Spleen (tissue), 7 donors: Measurements from ENCODE around the gene CBX2.

Source experiments
- POLR2A ChIP-seq, 3 donors: fragments of 450-650 bp; IDR thresholded peaks; one replicate each; pipeline ENCODE4 v1.5.1; 2017; ENCODE audit warnings: antibody characterized with exemption in 3 of 3, mild to moderate bottlenecking in 1 of 3
- POLR2AphosphoS5 ChIP-seq, 3 donors: sonication (generic); formaldehyde crosslinking; IDR thresholded peaks; one replicate each; pipeline ENCODE4 v1.5.1; 2017; ENCODE audit warnings: antibody characterized with exemption in 3 of 3
- TF ChIP-seq, protein P1 (sequence below), 11 experiments: fragments of 200-600 bp in 7 of 11; fragments of 450-650 bp in 4 of 11; sonication (generic) in 4 of 11; IDR thresholded peaks in 8 of 11; conservative IDR thresholded peaks in 3 of 11; 1 replicate in 7 of 11; 2 replicates in 4 of 11; pipeline versions ENCODE4 v1.4.0 to v1.8.0; 2016 to 2021; ENCODE audit warnings: antibody characterized with exemption in 11 of 11, inconsistent platforms in 4 of 11, mild to moderate bottlenecking in 1 of 11
- donor health status: DM: no; HTN: no; CAD: no; lungs with moderate emphysema.
- donor health status: DM: no; HTN: no; CAD: no.
- donor health status: DM: no; HTN: no; CAD: no.

DNA sequence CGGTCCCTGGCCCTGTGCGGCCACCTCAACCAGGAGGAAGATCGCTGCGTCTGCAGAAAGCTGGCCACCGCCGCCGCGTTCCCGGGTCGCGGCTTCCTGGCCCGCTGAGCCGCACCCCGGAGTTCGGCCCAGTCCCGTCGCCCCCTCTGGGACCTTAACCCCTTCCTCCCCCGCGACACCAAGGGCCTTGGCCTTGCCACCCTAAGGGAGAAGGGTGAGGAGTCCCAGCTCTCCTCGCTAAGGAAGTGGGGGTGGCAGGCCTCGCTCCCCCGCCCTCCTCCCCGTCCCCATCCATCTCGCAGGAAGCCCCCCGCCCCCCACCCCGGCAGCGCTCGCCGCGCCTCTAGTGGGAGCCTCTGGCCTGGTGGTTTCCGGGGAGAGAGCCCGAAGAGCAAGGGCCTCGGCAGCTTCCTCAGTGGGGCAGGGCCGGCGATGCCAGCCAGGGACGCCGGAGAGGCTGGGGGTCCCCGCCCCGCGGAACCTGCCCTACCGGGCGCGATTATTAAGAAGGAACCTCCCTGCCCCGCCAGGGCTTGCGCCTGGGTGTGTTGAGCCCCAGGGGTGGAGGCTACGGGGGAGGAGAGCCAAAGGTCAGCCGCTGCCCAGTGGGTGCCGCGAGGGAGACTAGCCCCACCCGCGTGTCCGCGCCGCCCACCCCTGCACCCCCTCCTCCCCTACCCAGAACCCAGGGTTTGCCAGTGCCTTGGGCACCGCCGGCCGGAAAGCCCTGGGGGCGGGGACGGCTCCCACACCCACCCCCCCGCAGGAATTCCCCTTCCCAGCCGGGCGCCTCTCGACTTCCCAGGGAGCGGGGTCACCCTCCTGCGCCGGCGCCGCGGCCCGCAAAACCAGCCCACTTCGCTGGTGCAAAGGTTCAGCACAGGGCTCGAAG, 54.5 kb downstream of the CBX2 start:
- TF ChIP-seq, protein P1, sequence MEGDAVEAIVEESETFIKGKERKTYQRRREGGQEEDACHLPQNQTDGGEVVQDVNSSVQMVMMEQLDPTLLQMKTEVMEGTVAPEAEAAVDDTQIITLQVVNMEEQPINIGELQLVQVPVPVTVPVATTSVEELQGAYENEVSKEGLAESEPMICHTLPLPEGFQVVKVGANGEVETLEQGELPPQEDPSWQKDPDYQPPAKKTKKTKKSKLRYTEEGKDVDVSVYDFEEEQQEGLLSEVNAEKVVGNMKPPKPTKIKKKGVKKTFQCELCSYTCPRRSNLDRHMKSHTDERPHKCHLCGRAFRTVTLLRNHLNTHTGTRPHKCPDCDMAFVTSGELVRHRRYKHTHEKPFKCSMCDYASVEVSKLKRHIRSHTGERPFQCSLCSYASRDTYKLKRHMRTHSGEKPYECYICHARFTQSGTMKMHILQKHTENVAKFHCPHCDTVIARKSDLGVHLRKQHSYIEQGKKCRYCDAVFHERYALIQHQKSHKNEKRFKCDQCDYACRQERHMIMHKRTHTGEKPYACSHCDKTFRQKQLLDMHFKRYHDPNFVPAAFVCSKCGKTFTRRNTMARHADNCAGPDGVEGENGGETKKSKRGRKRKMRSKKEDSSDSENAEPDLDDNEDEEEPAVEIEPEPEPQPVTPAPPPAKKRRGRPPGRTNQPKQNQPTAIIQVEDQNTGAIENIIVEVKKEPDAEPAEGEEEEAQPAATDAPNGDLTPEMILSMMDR (IDR thresholded peaks at IDR 0.05 in 8 of 11, conservative IDR thresholded peaks at IDR 0.05 in 3 of 11) = no peak
- peak in 1 of 3 donors; percentile 54 for TF ChIP-seq POLR2AphosphoS5 (IDR thresholded peaks at IDR 0.05)
- no peak for TF ChIP-seq POLR2A (IDR thresholded peaks at IDR 0.05)
